HG03039 (cell line): ENCODE results near the gene CRTAC1.

Experiments
- ATAC-seq: cut with Tn5 transposase; IDR thresholded peaks from one replicate; pipeline ENCODE4 v1.9.1; 2021; ENCODE audit warnings: mild to moderate bottlenecking, moderate library complexity; ENCODE audit not compliant: unreplicated experiment

Gene CRTAC1

GRCh38 chr10:97903128-97904017 is 127.0 kb downstream of the CRTAC1 start:
- ATAC-seq, result no peak

DNA sequence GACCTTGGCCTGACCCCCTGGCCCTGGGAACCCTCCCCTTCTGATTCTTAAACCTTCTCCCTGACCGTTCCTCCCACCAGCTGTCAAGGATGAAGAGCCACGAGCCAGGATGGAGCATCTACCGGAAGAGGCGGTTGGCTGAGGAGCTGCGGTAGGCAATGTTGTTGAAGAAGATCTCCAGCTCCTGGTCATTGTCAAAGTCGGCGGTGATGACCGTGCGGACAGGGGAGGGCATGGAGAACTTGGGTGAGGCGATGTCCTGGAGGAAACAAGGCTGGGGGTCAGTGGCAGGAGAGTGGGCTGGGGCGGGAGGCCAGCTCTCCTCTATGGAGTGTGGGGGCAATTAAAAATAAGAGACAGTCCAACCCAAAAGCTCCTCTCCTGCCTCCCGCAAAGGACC is 129.0 kb downstream of the CRTAC1 start:
- ATAC-seq, result no peak

- no peak for ATAC-seq
These were observed 132.0 kb downstream of the CRTAC1 start for GRCh38 chr10:97898429-97898828.

DNA sequence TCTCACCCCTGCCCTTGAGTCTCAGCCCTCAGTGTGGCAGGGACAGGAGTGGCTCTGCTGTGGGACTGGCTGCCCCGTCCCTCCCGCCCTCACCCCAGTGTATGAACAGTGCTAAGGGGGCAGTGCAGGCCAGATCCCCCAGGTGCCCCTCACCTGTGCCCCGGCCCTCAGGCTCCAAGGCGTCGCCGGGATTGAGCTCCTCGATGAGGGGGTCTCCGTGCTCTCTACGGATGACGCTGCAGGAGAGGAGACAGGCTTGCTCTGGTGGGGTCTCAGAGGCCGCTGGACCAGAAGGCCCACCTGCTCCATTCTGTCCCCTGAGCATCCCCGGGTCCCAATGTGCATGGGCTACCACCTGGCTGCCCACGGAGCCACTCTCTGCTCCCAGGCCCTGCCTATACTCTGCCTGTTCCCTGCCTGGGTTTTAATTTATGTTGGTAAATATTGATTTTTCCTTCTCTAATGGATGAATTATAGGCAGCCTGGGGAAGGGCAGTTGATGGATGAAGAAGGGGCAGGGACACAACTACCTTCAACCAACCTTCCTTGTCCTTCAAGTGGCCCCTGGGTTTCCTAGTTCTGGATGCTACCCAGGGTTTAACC is 133.6 kb downstream of the CRTAC1 start:
- no peak for ATAC-seq

GRCh38 chr10:97895915-97896314 is 134.5 kb downstream of the CRTAC1 start:
- no peak for ATAC-seq

DNA sequence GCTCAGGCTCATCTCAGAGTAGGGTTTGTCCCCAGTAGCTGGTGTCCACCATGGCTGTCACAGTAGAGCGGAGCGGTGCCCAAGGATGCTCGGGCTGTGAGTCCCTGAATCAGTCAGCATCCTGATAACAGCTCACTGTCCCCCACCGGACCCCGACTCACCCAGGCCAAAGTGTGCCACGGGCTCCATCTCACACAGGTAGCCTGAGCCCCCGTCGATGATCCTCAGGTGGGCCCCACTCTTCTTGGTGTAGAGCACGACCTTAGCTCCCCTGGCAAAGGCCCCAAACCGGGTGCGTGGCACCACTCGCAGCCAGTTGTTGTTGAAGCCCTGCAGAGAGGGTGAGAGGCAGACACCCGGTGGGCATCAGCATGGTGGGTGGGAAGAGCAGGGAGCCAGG is 135.3 kb downstream of the CRTAC1 start:
- ATAC-seq, result no peak

- ATAC-seq, result no peak
These were observed 136.3 kb downstream of the CRTAC1 start for GRCh38 chr10:97894092-97894491.

DNA sequence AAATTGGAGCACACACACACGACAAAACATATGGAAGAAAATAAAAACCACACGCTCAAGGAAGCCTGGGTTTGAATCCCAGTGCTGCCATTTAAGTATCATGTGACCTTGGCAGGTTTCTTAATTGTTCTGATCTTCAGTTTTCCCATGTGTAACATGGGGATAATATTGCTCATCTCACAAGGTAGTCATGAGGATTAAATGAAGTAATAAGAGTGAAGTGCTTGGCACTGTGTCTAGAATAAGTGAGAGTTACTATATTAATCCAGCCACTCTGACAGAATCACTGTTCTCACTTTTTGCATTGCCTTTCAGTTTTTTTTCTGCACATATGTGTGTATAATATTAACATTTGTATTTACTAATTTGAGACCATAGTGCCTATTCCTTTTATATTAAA is 137.5 kb downstream of the CRTAC1 start:
- no peak for ATAC-seq

GRCh38 chr10:97892506-97892905 is 137.9 kb downstream of the CRTAC1 start:
- ATAC-seq, result no peak

DNA sequence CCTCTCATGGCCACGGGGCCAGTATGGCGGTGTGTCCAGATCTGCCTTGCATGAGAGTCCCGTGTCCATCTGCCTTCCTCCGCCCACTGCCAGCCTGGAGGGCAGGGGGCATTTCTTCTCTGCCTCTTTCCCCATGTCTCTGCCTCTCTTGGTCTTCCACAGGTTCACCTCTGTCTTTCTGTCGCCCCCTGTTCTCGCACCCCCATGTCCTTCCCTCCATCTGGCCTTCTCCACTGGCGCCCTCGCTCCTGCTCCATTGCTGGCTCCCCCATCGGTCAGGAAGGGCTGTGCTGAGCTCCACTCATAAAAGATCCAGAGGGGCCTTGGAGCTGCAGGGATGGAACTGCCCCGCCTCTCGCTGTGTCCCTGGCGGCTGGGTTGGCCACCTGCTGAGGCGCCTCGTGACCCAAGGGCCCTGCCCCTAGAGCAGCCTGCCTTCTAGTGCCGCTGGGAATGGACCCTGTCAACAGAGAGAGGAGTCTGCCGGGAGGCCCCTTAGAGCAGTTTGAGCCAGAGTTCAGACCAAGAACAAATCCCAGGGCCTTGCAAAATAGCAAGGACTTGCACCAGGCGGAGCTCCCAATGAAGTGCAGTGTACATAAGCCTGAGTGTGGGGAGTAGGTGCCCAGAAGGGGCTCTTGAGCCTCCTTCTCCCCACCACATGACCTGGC is 138.8 kb downstream of the CRTAC1 start:
- ATAC-seq, result no peak

DNA sequence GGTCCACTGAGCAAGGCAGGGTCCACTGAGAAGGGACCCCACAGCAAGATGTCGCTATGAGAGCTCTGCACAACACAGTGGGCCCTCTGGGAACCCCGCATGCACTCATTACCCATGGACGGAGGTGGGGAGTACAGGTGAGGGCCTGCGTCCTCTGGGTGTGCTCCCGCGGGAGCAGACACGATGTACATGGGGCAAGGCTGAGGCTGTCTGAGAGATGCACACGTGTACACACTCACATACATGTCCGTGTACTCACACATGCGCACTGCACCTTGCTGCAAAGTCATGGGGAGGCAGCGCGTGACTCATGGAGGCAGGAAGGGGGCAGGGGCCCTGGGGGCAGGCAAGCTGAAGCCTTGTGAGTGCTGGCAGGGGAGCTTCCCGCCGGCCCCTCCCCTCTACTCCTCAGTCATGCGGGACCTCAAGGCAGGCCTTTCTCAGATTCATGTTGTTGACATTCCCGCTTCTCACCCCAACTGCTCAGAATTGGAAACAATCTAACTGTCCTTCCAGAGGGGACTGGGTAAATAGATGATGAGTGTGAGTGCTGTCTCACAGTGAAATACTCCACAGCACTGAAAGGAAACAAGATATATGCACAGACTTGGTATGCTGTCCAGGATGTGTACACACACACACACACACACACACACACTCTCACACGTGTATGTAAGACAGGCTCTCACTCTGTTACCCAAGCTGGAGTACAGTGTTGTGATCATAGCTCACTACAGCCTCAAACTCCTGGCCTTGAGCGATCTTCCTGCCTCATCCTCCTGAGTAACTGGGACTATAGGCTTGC is 140.8 kb downstream of the CRTAC1 start:
- no peak for ATAC-seq

GRCh38 chr10:97888641-97889262 is 141.7 kb downstream of the CRTAC1 start:
- no peak for ATAC-seq

GRCh38 chr10:97888134-97888533 is 142.3 kb downstream of the CRTAC1 start:
- ATAC-seq, result no peak

- ATAC-seq, result no peak
These were observed 143.0 kb downstream of the CRTAC1 start for GRCh38 chr10:97887399-97887798.

DNA sequence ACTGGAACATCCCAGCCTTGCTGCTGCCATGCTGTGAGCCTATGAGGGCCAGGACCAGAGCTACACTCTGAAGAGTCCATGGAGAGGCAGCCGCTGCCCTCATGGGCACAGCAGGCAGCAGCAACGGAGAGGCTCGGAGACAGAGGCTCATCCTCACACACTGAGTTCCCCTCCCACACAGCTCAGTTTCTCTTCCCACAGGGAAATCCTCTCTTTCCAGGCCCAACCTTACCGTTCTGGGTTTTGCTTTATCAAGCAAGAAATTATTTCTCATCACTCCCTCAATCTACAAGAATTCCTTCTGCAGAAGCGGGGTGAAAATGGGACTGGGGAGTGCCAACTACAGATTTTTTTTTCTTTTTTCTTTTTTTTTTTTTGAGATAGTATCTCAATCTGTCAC is 144.1 kb downstream of the CRTAC1 start:
- ATAC-seq, result no peak

GRCh38 chr10:97883092-97883485 is 147.3 kb downstream of the CRTAC1 start:
- no peak for ATAC-seq

DNA sequence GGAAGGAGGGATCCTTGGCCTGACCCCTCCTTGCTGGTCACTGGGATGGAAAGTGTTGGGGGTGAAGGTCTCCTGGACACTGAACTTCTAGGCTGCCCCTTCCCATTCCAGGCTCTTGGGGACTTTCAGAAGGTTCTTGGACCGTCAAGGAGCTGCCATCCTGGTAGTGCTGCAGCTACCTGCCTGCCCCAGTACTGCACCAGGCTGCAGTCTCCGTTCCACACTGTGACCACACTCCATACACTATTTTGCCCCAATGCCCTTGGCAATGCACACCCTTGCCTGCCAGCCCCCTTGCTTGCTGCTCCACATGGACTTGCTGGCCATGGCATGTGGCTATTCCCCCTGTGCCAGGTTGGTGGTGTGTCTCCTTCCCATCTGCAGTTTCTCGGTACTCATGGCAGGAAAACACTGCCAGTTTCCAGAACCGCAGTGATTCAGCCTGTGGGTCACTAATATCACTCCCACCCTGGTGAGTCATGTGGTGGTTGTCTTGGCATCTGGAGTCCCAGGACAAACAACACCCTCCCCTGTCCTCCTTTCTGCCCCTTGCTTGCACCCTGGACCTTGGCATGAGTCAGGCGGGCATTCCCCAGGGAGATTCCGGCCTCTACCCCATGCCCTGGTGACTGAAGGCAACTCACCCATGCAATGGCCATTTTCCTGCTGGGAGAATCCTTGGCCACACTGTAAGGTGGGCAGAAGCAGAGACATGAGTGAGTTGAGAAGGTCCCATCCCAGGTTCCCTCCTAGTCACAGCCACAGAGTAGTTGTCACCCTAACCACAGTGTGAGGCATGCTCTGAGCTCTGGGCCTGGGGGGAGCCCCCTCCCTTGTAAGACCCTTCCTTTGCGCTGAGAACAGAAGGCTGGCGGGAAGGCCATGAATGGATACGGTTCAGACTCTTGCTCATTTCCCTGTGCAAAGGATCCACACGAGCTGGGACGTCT is 148.0 kb downstream of the CRTAC1 start:
- no peak for ATAC-seq

- no peak for ATAC-seq
These were observed 150.3 kb downstream of the CRTAC1 start for GRCh38 chr10:97880109-97880508.

DNA sequence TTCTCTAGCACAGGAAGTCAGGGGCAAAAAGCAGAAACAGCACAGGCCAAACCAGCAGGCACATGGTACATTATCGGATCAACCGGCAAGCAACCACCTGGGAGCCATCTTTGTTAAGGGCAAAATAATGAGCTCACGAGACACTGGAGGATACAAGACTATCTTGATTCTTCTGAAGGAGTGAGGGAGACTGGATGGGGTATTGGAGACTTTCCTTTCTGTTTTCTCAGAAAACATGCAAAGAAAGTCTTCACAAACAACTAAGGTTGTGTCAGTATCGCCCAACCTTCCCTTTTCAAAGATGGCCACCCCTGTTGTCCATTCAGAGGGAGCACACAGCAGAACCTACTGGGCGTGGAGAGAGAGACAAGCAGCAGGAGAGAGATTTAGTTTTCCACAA is 151.2 kb downstream of the CRTAC1 start:
- ATAC-seq, result no peak

DNA sequence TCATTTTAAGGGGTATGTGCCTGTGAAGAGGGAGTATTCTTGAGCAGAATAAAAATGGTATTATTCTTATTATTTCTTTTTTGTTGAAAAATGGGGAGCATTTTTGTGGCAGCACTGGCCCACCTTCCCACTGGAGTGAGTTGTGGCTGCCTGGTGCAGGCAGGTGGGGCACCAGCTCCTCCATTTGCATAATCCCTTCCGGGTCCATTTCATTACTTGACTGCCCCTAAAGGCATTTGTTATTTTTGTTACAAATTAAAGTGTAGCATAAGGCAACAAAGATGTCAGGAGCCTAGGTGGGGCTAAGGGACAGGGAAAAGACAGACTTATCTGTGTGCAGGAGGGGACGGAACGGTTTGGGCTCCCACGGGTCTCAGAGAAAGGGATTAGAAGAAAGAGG is 154.0 kb downstream of the CRTAC1 start:
- no peak for ATAC-seq
